ENCODE data around the gene PAQR8. TPM values are rescaled to one million over a fixed set of nuclear protein-coding genes. Genes with fewer than 3 reads are reported as not detected.

PAQR8 gene, protein sequence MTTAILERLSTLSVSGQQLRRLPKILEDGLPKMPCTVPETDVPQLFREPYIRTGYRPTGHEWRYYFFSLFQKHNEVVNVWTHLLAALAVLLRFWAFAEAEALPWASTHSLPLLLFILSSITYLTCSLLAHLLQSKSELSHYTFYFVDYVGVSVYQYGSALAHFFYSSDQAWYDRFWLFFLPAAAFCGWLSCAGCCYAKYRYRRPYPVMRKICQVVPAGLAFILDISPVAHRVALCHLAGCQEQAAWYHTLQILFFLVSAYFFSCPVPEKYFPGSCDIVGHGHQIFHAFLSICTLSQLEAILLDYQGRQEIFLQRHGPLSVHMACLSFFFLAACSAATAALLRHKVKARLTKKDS
- 6.0 and 18.9 TPM in 2 replicates for total RNA-seq

DNA sequence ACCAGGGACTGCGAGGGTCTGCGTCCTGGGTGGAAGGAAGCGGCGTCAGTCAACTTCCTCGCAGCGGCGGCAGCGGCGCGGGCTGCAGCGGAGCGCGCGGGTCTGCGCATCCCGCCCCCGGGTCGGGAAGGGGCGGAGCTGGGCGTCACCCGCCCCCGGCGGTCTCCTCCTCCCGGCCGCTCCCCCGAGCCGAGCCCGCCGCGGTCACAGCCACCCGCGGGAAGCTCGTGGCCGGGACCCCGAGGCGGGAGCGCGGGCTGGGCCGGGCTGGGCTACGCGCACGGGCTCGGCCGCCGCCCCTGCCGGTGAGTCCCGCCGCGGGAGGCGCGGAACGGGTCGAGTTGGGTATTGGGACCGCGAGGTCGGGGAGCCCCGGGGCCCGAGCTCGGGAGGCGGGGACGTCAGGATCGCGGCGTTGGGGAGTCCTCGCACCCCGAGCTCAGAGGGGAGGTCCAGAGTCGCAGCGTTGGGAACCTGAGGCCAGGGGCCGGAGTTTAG is at the start of gene PAQR8:
Gene PAQR8 (plus strand): TSS at position 207 of the 498 bp plus-strand sequence. CDS start 41,063 bp downstream, outside the sequence.

DNA sequence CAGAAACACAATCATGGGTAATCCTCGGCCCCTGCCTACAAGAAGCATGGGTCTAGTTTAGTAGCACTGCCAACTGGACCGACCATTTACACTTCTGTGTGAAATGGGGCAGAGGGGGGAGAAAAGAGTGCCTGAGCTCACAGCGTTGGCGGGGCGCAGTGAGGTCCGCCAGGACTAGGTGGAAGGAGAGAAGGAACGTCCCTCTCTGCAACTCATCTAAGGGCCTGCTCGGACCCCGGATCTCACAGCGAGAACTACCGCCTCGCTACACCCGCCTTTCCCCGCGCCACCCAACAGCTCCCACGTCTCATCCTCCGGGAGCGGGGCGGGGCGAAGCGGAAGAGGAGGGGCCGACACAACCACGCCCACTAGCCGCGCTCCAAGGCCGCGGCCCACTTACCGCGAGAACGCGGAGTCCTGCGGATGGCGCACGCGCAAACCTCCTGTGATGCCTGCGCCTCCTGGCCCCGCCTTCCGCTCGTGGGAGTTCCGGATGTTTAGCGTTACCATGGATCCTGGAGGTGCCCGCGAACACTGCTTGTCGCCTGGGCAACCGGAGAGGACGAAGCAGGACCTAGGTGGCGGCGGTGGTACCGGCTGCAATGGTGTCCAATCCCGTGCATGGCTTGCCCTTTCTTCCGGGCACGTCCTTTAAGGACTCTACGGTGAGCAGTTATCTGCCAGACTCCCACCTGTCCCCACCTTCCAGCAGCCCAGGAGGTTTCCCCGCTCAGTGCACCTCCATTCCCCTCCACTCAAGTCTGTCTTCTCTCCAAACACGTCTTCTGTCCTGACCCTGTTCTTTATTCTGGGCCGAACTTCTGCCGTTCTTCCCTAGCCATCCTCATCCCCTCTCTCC is 58.1 kb downstream of the PAQR8 start, which contains the start of gene EFHC1:
Gene EFHC1 (plus strand): TSS at position 534 of the 859 bp plus-strand sequence. CDS start 69 bp downstream, at position 603.

Other genes with a start within 250 kb of the PAQR8 start
- gene IL17A, start 175.8 kb upstream of the PAQR8 start, total RNA-seq: not detected in 2 replicates
- not detected in 2 replicates for gene IL17F, start 117.7 kb upstream of the PAQR8 start, total RNA-seq
- gene MCM3, start 77.4 kb upstream of the PAQR8 start, total RNA-seq: 101 and 136 TPM in 2 replicates
- gene EFHC1, start 58.2 kb downstream of the PAQR8 start, total RNA-seq: 18.2 and 23.0 TPM in 2 replicates
- 97.6 and 101 TPM in 2 replicates for gene TRAM2, start 214.9 kb downstream of the PAQR8 start, total RNA-seq

Measured in thoracic aorta endothelial cell (primary cell).